ENCODE results near the gene CRTC1.

Gene CRTC1, protein sequence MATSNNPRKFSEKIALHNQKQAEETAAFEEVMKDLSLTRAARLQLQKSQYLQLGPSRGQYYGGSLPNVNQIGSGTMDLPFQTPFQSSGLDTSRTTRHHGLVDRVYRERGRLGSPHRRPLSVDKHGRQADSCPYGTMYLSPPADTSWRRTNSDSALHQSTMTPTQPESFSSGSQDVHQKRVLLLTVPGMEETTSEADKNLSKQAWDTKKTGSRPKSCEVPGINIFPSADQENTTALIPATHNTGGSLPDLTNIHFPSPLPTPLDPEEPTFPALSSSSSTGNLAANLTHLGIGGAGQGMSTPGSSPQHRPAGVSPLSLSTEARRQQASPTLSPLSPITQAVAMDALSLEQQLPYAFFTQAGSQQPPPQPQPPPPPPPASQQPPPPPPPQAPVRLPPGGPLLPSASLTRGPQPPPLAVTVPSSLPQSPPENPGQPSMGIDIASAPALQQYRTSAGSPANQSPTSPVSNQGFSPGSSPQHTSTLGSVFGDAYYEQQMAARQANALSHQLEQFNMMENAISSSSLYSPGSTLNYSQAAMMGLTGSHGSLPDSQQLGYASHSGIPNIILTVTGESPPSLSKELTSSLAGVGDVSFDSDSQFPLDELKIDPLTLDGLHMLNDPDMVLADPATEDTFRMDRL

GRCh38 chr19:18683109-18683957, at the start of gene CRTC1:
TSS of gene CRTC1 (plus strand) at chr19:18683680. CDS start at chr19:18683703, 23 bp downstream.
- Mint-ChIP-seq H3K9me3 (no peaks in the 10 kb centered on the region), H3K4me1 (peaks cover 24% of the 10 kb centered on the region), H3K27ac (ENCODE audit: low read depth) (peak within 1 kb of the TSS; percentile 68), H3K36me3 (ENCODE audit: insufficient read depth) (peaks cover 11% of the 10 kb centered on the region), H3K4me3 (peak within 1 kb of the TSS; percentile 81), H3K27me3 (no peaks in the 10 kb centered on the region)
- ATAC-seq (replicated peaks; ENCODE audit: extremely low read depth, poor library complexity, severe bottlenecking): peak; percentile 75
- peak; percentile 90 to 91 for DNase-seq (ENCODE audit: low spot score in 2 of 2)

- no peak for ATAC-seq (replicated peaks; ENCODE audit: extremely low read depth, poor library complexity, severe bottlenecking)
- Mint-ChIP-seq H3K9me3 (no peaks in the 10 kb centered on the region), H3K4me3 (no peak overlapping the region), H3K36me3 (ENCODE audit: insufficient read depth) (peaks cover 5% of the 10 kb centered on the region), H3K27me3 (peaks cover 16% of the 10 kb centered on the region), H3K27ac (ENCODE audit: low read depth) (no peak overlapping the region), H3K4me1 (peaks cover 29% of the 10 kb centered on the region)
- DNase-seq (ENCODE audit: low spot score in 2 of 2): no peak
These were observed 48.7 kb upstream of the CRTC1 start for GRCh38 chr19:18634612-18635297.

GRCh38 chr19:18635831-18636182, 47.7 kb upstream of the CRTC1 start:
- no peak for DNase-seq (ENCODE audit: low spot score in 2 of 2)
- Mint-ChIP-seq H3K4me1 (peaks cover 31% of the 10 kb centered on the region), H3K4me3 (peak overlapping the region; percentile 83), H3K36me3 (ENCODE audit: insufficient read depth) (peaks cover 8% of the 10 kb centered on the region), H3K27ac (ENCODE audit: low read depth) (peak overlapping the region; percentile 91), H3K9me3 (no peaks in the 10 kb centered on the region), H3K27me3 (peaks cover 9% of the 10 kb centered on the region)
- no peak for ATAC-seq (replicated peaks; ENCODE audit: extremely low read depth, poor library complexity, severe bottlenecking)

GRCh38 chr19:18636183-18636968, 47.1 kb upstream of the CRTC1 start:
- H3K4me1 Mint-ChIP-seq: peaks cover 31% of the 10 kb centered on the region
- H3K27me3 Mint-ChIP-seq: peaks cover 9% of the 10 kb centered on the region
- DNase-seq (ENCODE audit: low spot score in 2 of 2) (peak; percentile 98), ATAC-seq (replicated peaks; ENCODE audit: extremely low read depth, poor library complexity, severe bottlenecking) (peak; percentile 93)
- no peaks in the 10 kb centered on the region for H3K9me3 Mint-ChIP-seq
- H3K27ac Mint-ChIP-seq (ENCODE audit: low read depth): peak overlapping the region; percentile 91
- peak overlapping the region; percentile 83 for H3K4me3 Mint-ChIP-seq
- peaks cover 12% of the 10 kb centered on the region for H3K36me3 Mint-ChIP-seq (ENCODE audit: insufficient read depth)

DNA sequence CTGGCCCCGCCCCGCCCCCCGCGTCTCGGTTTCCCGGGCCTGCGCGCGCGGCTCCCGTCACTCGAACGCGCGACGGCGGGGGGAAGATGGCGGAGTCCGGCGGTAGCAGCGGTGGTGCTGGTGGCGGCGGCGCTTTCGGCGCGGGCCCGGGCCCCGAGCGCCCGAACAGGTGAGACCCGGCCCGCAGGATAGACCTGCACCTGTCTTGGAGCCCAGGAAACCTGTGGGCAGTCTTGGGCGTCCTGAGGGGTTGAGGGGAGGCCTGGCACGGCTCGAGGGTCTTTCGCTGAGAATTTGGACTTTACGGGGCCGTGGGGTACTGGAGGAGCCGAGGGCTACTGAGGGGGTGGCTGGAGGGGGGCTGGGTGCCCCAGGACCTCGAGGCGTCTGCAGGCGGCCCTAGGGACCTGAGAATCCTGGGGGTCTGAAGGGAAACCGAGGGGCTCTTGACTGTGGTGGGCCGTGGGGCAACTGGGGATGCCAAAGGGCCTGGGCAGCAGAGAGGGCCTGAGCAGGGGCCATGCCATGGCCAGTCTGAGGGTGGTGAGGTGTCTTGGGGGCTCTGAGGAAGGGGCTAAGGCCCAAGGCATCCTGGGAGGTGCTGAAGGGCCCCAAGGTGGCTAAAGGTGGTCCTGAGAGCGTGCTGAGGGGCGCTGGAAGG, 46.4 kb upstream of the CRTC1 start, which contains the start of gene KLHL26:
TSS of gene KLHL26 (plus strand) at position 60 of the 661 bp plus-strand sequence. CDS start at position 87, 27 bp downstream.
- peaks cover 31% of the 10 kb centered on the region for H3K4me1 Mint-ChIP-seq
- H3K27me3 Mint-ChIP-seq: peaks cover 9% of the 10 kb centered on the region
- H3K36me3 Mint-ChIP-seq (ENCODE audit: insufficient read depth): peaks cover 12% of the 10 kb centered on the region
- ATAC-seq (replicated peaks; ENCODE audit: extremely low read depth, poor library complexity, severe bottlenecking) (no peak), DNase-seq (ENCODE audit: low spot score in 2 of 2) (no peak)
- peak within 1 kb of the TSS; percentile 83 for H3K4me3 Mint-ChIP-seq
- no peaks in the 10 kb centered on the region for H3K9me3 Mint-ChIP-seq
- peak within 1 kb of the TSS; percentile 91 for H3K27ac Mint-ChIP-seq (ENCODE audit: low read depth)

DNA sequence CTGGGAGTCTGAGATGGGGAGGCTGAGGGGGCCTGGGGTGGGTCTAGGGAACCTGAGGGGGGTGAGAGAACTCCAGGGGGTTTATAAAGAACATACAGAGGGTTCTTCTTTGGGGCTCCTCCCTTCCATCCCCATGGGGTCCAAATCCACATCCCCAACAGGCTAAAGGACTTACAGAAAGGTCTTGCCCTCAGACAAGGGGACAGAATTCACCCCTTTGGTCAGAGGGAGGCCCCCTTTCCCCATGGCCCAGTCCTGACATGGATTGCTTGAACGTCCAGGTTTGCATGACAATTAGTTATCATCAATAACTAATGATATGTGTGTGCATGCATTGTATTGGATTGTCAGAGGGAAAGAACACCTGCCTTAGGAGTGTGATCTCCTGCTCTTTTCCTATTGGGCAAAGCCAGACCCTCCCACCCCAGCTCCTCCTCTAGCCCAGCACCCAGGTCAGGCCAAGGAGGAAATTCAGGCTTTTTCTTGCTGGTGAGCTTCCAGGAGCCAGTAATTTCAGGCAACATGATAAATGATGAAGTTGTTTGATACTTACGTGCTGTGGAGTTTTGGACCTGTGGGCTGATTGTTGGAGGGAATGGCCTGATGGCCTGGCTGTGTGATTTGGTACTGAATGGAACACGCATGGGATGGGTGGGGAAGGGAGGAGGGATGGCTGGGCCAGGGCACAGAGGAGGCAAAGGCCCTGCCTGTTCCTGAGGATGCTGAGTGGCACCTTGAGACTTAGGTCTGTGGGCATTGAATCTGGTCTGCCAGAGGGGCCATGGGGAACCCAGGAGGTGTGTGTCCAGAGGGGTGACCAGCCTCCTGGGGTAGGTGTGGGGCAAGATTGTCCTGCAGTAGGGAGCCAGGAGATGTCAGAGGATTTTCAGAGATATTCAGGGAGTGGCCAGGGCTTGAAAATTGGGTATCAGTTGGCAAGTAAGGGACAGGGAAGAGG, 45.5 kb upstream of the CRTC1 start:
- peaks cover 31% of the 10 kb centered on the region for H3K4me1 Mint-ChIP-seq
- H3K27me3 Mint-ChIP-seq: peaks cover 9% of the 10 kb centered on the region
- peaks cover 12% of the 10 kb centered on the region for H3K36me3 Mint-ChIP-seq (ENCODE audit: insufficient read depth)
- H3K9me3 Mint-ChIP-seq: no peaks in the 10 kb centered on the region
- H3K27ac Mint-ChIP-seq (ENCODE audit: low read depth): peak overlapping the region; percentile 91
- no peak for ATAC-seq (replicated peaks; ENCODE audit: extremely low read depth, poor library complexity, severe bottlenecking)
- H3K4me3 Mint-ChIP-seq: peak overlapping the region; percentile 83
- no peak for DNase-seq (ENCODE audit: low spot score in 2 of 2)

- peaks cover 12% of the 10 kb centered on the region for H3K36me3 Mint-ChIP-seq (ENCODE audit: insufficient read depth)
- H3K9me3 Mint-ChIP-seq: no peaks in the 10 kb centered on the region
- no peak overlapping the region for H3K27ac Mint-ChIP-seq (ENCODE audit: low read depth)
- no peak overlapping the region for H3K4me3 Mint-ChIP-seq
- no peak for ATAC-seq (replicated peaks; ENCODE audit: extremely low read depth, poor library complexity, severe bottlenecking)
- H3K27me3 Mint-ChIP-seq: no peaks in the 10 kb centered on the region
- no peak for DNase-seq (ENCODE audit: low spot score in 2 of 2)
- peaks cover 31% of the 10 kb centered on the region for H3K4me1 Mint-ChIP-seq
These were observed 43.7 kb upstream of the CRTC1 start for GRCh38 chr19:18639706-18640243.

GRCh38 chr19:18644196-18645034, 39.1 kb upstream of the CRTC1 start:
- Mint-ChIP-seq H3K27ac (ENCODE audit: low read depth) (no peak overlapping the region), H3K36me3 (ENCODE audit: insufficient read depth) (peaks cover 9% of the 10 kb centered on the region), H3K27me3 (no peaks in the 10 kb centered on the region), H3K4me1 (peaks cover 18% of the 10 kb centered on the region), H3K9me3 (no peaks in the 10 kb centered on the region), H3K4me3 (no peak overlapping the region)
- DNase-seq (ENCODE audit: low spot score in 2 of 2) (no peak), ATAC-seq (replicated peaks; ENCODE audit: extremely low read depth, poor library complexity, severe bottlenecking) (no peak)

- H3K9me3 Mint-ChIP-seq: no peaks in the 10 kb centered on the region
- H3K4me1 Mint-ChIP-seq: peaks cover 12% of the 10 kb centered on the region
- H3K27ac Mint-ChIP-seq (ENCODE audit: low read depth): no peak overlapping the region
- H3K27me3 Mint-ChIP-seq: no peaks in the 10 kb centered on the region
- H3K4me3 Mint-ChIP-seq: no peak overlapping the region
- DNase-seq (ENCODE audit: low spot score in 2 of 2): no peak
- peaks cover 11% of the 10 kb centered on the region for H3K36me3 Mint-ChIP-seq (ENCODE audit: insufficient read depth)
- no peak for ATAC-seq (replicated peaks; ENCODE audit: extremely low read depth, poor library complexity, severe bottlenecking)
These were observed 38.4 kb upstream of the CRTC1 start for GRCh38 chr19:18645035-18645511.
